ENCODE data around the gene ATP6V1F.

DNA sequence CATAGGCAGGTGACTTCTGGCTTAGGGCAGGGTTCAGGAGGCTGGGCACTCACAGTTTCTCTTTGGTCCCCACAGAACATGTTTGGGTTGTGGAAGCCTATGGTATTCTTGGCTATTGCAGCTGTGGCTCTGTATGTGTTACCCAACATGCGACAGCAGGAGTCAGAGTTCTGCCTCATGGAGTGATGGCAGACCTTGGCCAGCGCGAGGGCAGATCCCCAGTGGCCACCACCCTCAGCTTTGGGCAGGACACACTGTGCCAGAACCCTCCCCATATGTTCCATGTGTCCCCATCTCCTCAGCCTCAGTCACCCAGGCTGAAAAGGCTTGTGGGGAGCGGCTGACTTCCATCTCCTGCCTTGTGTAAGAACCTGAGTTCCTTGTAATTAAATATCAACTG, 40.9 kb upstream of the ATP6V1F start:
- TF ChIP-seq, protein P1, sequence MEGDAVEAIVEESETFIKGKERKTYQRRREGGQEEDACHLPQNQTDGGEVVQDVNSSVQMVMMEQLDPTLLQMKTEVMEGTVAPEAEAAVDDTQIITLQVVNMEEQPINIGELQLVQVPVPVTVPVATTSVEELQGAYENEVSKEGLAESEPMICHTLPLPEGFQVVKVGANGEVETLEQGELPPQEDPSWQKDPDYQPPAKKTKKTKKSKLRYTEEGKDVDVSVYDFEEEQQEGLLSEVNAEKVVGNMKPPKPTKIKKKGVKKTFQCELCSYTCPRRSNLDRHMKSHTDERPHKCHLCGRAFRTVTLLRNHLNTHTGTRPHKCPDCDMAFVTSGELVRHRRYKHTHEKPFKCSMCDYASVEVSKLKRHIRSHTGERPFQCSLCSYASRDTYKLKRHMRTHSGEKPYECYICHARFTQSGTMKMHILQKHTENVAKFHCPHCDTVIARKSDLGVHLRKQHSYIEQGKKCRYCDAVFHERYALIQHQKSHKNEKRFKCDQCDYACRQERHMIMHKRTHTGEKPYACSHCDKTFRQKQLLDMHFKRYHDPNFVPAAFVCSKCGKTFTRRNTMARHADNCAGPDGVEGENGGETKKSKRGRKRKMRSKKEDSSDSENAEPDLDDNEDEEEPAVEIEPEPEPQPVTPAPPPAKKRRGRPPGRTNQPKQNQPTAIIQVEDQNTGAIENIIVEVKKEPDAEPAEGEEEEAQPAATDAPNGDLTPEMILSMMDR (IDR thresholded peaks at IDR 0.05; ENCODE audit: low read length), result no peak
- no peak for TF ChIP-seq EZH2 (IDR thresholded peaks at IDR 0.05; ENCODE audit: borderline replicate concordance, low read length)

Data from OCI-LY1 (cell line).